GM19238 (cell line): ENCODE data around the gene EPM2A.
"Not testable (repeated sequence)": the region's sequence is repeated elsewhere in the genome, so short reads cannot be mapped to it uniquely, and the experiment has no call there.

Experiments used
- DNase-seq: peaks from one replicate; pipeline ENCODE4 v3.0.0; 2011; ENCODE audit warnings: low spot score; ENCODE audit not compliant: insufficient read length

The EPM2A gene

GRCh38 chr6:145731447-145731846 lies 3.9 kb downstream of the EPM2A start:
- no peak for DNase-seq

DNA sequence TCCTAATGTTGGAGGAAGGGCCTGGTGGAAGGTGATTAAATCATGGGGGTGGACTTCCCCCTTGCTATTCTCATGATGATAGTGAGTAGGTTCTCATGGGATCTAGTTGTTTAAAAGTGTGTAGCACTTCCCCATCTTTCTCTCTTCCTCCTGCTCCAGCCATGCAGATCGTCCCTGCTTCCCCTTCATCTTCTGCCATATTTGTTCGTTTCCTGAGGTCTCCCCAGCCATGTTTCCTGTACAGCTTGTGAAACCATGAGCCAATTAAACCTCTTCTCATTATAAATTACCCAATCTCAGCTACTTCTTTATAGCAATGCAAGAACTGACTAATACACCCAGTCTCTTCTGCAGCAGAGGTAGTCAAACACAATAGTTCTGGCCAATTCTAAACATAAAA lies 5.4 kb downstream of the EPM2A start:
- no peak for DNase-seq

GRCh38 chr6:145728444-145729385 lies 6.6 kb downstream of the EPM2A start:
- no peak for DNase-seq

- no peak for DNase-seq
These were observed 7.4 kb downstream of the EPM2A start for GRCh38 chr6:145727817-145728388.

DNA sequence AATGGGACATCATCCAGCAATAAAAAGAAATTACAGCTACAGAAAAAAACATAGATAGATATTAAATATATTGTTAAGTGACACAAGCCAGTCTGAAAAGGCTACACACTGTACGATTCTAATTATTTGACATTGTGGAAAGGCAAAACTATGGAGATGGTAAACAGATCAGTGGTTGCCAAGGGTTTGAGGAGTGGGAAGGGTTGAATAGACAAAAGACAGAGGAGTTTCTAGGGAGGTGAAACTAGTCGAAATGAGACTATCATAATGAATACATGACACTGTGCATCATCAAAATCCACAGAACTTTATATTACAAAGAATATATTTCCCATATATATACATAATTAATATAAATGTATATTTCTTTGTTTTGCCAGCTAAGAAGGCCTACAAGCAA lies 9.8 kb downstream of the EPM2A start:
- no peak for DNase-seq

GRCh38 chr6:145723646-145724045 lies 11.7 kb downstream of the EPM2A start:
- no peak for DNase-seq

DNA sequence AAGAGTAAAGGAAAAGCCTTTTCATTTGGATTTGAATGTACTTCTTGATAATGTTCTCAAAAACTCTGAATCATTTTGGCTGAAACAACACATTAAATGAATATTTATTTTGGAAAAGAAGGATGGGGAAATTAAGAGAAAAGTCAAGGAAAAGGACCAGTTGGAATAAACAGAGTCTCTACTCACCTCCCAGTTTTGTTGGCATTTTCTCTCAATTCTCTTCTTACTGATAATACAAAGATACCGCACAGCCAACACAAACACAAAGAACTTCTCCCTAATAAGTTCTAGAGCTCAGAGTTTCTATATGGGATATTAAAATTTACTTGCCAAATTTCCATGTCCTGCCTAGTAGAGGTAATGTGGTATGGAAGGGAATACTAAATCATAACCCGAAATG lies 13.1 kb downstream of the EPM2A start:
- no peak for DNase-seq

GRCh38 chr6:145721144-145721543 lies 14.2 kb downstream of the EPM2A start:
- no peak for DNase-seq

DNA sequence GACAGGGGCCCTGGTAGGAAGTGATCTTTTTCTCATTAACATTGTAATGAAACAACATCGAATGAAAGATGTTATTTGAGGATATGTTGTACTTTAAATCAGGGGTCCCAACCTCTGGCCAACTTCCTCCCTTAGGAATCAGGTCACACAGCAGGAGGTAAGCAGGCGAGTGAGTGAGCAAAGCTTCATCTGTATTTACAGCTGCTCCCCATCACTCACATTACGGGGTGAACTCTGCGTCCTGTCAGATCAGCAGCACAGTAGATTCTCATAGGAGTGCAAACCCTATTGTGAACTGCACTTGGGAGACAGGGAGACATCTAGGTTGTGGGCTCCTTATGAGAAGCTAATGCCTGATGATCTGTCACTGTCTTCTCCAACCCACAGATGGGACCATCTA lies 19.9 kb downstream of the EPM2A start:
- no peak for DNase-seq

GRCh38 chr6:145714731-145715130 lies 20.6 kb downstream of the EPM2A start:
- no peak for DNase-seq

- no peak for DNase-seq
These were observed 21.5 kb downstream of the EPM2A start for GRCh38 chr6:145713773-145714172.

DNA sequence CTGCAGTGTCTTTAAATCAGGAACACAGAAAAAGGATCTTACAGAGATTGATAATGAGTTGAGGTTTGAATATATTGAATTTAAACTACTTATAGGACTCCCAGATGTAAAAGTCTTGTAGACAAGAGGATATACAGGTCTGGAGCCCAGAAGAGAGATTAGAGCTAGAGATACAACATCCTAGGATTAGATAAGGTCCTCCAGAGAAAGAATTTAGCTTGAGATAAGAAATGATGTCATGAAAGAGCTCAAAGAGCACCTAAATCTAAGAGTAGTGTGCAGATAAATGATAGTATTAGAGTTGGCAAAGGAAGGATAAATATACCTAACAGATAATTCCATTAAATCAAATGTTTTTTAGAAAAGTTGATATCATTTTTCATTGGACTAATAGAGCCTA lies 23.9 kb downstream of the EPM2A start:
- no peak for DNase-seq

GRCh38 chr6:145707397-145707796 lies 27.9 kb downstream of the EPM2A start:
- DNase-seq = no peak

- DNase-seq = no peak
These were observed 29.8 kb downstream of the EPM2A start for GRCh38 chr6:145705561-145705960.

DNA sequence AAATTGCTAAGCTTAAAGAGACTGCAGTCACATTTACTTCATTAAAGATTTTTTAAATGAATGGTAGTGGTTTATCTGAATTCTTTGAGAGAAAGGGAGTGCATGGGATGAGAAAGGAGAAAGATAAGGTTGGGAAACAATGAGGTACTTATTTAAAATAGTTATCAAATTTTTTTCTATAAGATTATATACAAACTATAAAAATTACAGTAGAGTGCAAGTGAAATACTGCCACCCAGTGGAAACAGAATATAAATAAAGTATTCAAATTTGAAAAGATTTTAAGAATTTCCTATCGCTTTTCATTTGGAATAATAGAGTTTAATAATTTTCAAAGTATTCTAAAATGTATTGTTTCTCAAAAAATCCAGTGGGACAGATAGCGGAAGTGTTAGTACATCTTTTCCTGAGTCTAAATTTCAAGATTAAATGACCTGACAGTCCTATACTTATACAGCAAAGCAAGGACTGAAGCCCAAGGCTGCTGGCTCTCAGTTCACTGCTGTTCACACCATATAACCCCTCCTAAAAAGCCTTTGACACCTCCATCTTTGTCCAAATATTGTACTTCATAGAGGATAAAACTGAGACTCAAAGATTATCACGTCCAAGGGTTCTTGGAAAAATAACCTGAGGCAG lies 31.1 kb downstream of the EPM2A start:
- no peak for DNase-seq

- no peak for DNase-seq
These were observed 35.9 kb downstream of the EPM2A start for GRCh38 chr6:145699462-145699861.

GRCh38 chr6:145697401-145697800 lies 37.9 kb downstream of the EPM2A start:
- not testable (repeated sequence) for DNase-seq

DNA sequence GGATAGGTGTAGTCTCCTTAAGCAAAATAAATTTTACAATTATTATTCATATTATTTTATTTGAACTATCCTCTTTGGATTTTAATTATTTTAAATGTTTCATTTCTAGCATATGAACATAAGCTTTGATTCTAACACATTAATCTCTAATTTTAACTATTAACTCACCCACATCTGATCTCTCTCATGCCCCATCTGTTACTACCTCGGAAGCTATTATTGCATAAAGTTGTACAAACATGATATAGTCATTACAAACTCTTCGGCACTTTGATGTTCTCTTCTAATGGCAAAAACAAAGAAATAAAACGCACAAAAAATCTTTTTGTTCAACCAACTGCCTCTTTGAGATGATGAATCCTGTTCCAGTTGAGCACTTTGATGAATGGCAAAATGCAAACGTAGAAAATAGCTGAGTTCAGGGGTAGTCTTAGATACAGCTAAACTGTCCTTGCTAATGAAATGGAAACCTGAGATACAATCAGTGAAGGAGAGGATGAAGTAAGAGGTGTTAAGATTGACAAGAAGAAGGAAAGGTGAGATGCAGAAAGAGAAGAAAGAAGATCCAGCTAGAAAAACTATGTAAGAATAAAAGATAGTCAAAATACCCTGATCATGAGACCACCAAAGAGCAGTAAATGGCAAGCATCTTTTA lies 41.1 kb downstream of the EPM2A start:
- no peak for DNase-seq

- no peak for DNase-seq
These were observed 44.4 kb downstream of the EPM2A start for GRCh38 chr6:145690969-145691368.

DNA sequence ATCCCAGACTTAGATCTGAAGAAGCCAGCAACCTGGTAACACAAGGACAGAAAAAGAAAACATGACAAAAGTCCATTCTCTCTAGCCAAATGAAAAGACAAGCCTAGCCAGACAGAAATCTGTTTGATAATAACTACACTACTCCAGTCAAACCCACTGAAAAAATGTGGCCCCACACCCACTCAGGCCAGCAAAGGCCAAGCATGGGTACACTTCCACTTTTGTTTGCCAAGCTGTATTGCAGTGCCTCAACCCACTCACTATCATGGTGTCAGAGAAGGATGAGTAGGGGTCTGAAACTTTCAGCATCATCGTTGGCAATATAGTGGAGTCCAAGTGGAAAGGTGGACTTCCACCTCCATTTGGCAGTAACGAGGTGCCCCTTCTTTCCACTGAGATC lies 45.8 kb downstream of the EPM2A start:
- no peak for DNase-seq

DNA sequence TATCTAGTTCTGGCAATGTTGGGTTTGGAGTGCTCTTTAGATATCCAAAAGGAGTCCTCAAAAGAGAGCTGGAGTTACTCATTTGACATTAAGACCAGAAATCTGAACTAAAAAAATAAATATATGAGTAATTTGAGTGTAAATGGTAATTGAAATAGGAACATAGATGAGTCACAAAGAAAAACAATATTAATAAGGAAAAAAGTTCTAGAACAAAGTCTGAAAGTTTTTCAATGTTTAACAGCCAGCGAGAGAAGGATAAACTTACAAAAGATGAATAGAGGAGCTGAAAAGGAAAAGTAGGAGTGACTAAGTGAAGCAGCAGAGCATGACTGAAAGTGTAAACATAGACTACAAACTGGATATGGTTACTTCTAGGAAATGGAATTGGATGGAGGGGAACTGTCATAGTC lies 46.8 kb downstream of the EPM2A start:
- no peak for DNase-seq

- DNase-seq = no peak
These were observed 49.4 kb downstream of the EPM2A start for GRCh38 chr6:145685932-145686331.
